Activated T-cell treated with anti-CD3 and anti-CD28 coated beads for 48 hours (primary cell): ENCODE data around the gene LRPAP1.
"Not testable (repeated sequence)": the region's sequence is repeated elsewhere in the genome, so short reads cannot be mapped to it uniquely, and the experiment has no call there.

Source experiments
- DNase-seq: peaks from one replicate; pipeline ENCODE4 v3.0.0-alpha.2; 2020; ENCODE audit warnings: low read depth

The LRPAP1 gene

GRCh38 chr4:3560465-3560864 lies 28.2 kb upstream of the LRPAP1 start:
- not testable (repeated sequence) for DNase-seq

- DNase-seq, result not testable (repeated sequence)
Measured at GRCh38 chr4:3559381-3560290, 27.4 kb upstream of the LRPAP1 start.

GRCh38 chr4:3558514-3558836 lies 26.3 kb upstream of the LRPAP1 start:
- not testable (repeated sequence) for DNase-seq

- DNase-seq, result not testable (repeated sequence)
Measured at GRCh38 chr4:3557676-3558513, 25.7 kb upstream of the LRPAP1 start.

- not testable (repeated sequence) for DNase-seq
Measured at GRCh38 chr4:3557088-3557492, 24.9 kb upstream of the LRPAP1 start.

GRCh38 chr4:3556244-3556867 lies 24.1 kb upstream of the LRPAP1 start:
- DNase-seq, result not testable (repeated sequence)

- not testable (repeated sequence) for DNase-seq
Measured at GRCh38 chr4:3555459-3556070, 23.3 kb upstream of the LRPAP1 start.

GRCh38 chr4:3551366-3551765 lies 19.1 kb upstream of the LRPAP1 start:
- DNase-seq, result not testable (repeated sequence)

- DNase-seq, result not testable (repeated sequence)
Measured at GRCh38 chr4:3550792-3551325, 18.6 kb upstream of the LRPAP1 start.

- DNase-seq, result not testable (repeated sequence)
Measured at GRCh38 chr4:3550041-3550440, 17.8 kb upstream of the LRPAP1 start.

GRCh38 chr4:3549694-3550001 lies 17.4 kb upstream of the LRPAP1 start:
- not testable (repeated sequence) for DNase-seq

GRCh38 chr4:3548991-3549693 lies 16.9 kb upstream of the LRPAP1 start:
- DNase-seq, result not testable (repeated sequence)

GRCh38 chr4:3546721-3547120 lies 14.5 kb upstream of the LRPAP1 start:
- DNase-seq, result not testable (repeated sequence)

GRCh38 chr4:3545351-3545750 lies 13.1 kb upstream of the LRPAP1 start:
- DNase-seq, result not testable (repeated sequence)

- DNase-seq, result not testable (repeated sequence)
Measured at GRCh38 chr4:3544259-3545025, 12.2 kb upstream of the LRPAP1 start.

GRCh38 chr4:3543415-3543814 lies 11.2 kb upstream of the LRPAP1 start:
- not testable (repeated sequence) for DNase-seq

GRCh38 chr4:3538906-3539305 lies 6.7 kb upstream of the LRPAP1 start:
- DNase-seq, result not testable (repeated sequence)

GRCh38 chr4:3535812-3536211 lies 3.6 kb upstream of the LRPAP1 start:
- not testable (repeated sequence) for DNase-seq

GRCh38 chr4:3533423-3533820 lies 1.2 kb upstream of the LRPAP1 start:
- no peak for DNase-seq

GRCh38 chr4:3532751-3533422 lies 665 bp upstream of the LRPAP1 start:
- no peak for DNase-seq
